GM21528 (cell line): ENCODE measurements around the gene NTSR1.

Experiments
- ATAC-seq: cut with Tn5 transposase; IDR thresholded peaks from one replicate; pipeline ENCODE4 v1.9.1; 2021; ENCODE audit warnings: mild to moderate bottlenecking, moderate library complexity; ENCODE audit not compliant: unreplicated experiment, low FRiP score

The NTSR1 gene

DNA sequence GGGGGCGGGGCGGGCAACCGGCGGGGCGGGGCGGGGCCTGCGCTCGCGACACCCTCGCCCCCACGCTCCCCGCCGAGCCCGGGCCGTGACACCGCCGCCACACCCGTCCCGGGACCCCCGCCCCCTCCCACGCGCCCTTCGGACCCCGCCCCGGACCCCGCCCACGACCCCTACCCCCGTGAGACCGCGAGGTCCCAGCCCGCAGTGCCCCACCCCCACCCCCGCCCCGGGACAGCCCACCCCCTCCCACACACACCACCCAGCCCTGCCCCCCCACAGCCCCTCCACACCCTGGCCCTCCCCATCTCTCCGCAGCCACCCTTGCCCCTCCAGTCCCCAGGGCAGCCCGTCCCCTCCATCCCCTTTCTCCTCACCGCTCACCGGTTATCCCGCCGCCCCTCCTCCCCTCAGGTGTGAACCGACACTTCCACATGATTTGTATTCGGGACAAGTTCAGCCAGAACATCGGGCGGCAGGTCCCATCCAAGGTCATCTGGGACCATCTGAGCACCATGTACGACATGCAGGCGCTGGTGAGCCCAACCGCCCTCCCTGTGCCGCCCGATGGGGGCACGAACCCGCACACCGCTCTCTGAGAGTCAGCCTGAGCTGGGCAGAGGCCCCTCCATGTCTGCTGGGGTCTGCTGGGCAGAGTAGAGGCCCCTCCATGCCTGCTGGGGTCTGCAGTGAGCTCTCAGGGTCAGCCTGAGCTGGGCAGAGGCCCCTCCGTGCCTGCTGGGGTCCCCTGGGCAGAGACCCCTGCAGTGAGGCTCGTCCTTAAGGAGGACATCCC is 88.3 kb downstream of the NTSR1 start:
- peak; percentile 1 for ATAC-seq

DNA sequence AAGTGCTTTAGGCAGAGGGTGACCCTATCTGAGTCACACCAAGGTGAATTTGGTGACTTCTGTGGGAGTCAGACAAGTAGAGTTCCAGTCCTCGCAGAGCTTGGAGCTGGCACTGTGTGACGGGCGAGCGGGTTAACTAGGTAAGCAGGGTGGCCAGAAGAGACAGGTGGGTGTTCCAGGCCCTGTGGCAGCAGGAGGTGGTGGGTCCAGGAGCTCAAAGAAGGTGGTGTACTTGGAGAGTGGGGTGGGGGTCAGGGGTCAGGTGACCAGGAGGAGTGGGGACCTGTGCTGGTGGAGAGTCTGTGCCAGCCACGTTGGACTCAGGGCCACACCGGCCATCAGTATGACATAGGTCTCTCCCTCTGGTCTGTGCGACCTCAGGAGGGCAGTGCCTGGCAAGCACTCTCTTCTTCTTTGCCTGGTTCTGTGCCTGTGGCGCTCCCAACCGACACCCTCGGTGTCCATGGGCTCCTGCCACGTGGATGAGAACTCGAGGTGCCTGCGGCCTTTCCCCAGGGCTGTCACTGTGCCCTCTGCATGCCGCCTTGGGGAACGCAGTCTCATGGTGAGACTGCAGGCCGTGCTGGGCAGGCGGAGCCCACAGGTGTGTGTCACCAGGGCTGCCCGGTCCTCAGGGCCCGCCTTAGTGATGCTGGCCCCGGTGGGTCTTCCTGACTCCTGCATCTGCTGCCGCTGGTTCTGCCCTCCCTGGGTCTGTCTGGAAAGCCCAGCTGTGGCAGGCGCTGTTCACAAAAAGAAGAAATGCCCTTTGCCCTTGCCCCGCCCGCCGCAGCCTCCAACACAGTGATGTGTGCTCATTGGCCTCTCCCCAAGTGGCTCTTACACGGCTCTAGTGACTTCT is 89.3 kb downstream of the NTSR1 start:
- ATAC-seq = no peak

DNA sequence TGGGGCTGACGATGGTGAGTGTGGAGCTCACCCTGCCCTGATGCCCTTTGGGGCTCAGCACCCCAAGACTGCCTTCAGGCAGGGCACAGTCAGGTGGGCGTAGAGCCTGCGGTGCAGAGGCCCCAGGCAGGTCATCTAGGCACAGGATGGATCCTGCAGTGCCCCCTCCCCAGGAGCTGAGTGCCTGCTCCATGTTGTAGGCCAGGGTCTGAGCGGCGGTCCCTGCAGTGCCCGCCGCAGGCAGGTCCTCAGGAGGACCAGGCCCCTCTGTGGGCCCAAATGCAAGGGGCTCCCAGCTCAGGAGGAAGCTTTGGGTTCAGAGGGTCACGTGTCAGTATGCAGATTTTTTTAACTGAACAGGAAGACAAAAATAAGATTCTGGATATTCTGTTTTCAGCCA is 90.4 kb downstream of the NTSR1 start:
- no peak for ATAC-seq

- no peak for ATAC-seq
Observed at GRCh38 chr20:62799459-62799858, 90.8 kb downstream of the NTSR1 start.

- ATAC-seq = no peak
Observed at GRCh38 chr20:62799873-62800272, 91.2 kb downstream of the NTSR1 start.

DNA sequence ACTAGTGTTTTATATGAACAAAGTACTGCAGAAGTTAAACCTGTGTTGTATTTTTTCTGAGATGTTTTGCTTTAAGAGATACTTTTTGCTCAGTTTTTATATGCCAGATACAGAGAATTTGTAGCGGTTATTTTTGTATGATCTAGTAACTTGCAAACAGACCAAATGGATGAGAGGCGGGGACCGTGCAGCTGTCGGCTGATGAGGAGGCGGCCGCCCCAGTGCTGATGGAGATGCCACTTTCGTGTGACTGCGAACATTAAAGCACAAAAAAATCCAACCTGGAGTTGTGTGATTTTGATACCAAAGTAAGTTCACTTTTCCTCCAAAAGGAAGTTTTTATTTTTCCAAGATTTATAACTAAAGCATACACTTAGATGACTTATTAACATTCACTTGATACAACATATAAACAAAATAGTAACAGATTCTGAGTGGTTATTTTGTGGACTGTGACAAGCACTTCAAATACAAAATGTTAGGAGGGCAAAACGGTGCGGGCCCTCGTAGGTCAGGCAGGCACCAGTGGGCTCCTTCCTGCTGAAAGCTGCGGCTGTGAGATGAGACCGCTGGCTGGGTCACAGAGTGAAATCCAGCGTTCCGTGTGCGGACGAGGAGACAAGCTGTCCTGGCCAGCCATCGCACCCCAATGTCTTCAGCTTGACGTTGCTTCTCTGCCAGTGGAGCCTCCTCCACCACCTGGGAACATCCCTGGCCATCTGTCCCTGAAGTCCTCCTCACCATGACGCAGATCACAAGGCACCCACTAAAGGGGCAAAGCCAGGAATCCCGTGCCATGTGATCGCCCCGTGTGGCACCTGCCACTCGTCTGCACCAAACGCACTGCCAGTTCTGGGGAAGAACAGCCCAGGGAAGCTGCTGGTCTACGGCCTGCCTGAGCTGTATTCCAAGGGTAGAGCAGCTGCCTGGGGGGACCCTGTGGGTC is 92.0 kb downstream of the NTSR1 start:
- ATAC-seq = no peak

DNA sequence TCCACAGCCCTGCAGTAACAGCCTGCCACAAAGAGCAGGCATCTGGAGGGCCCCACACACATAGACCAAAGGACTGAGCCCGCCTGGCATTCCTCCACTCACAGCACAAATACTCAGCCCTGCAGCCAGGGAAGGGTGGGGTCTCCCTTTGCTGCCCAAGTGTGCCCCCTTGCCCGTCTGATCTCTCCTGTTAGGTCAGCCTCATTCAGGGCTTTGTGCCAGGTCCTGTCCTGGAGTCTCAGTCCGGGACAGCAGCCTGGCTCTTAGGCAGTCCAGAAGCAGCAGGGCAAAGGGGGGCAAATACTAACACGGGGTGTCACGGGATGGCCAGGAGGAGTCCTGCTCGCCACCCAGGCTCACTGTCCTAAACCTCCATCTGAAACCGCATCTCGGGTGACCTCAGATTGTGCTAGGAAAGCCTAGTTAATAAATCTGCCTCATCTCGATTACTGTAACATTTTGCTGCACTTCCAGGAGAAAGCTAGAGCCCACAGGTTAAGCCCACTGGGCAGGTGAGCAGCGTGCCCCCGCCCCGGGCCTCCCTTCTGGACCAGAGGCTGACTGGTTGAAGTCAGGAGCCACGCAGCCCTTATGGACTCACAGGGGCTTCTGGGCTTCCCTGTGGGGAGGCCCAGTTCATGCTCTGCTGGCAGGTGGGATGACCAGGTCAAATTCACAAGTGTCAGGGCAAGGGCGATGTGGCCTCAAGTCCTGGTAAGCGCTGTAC is 92.8 kb downstream of the NTSR1 start:
- ATAC-seq = no peak

GRCh38 chr20:62802026-62802712 is 93.5 kb downstream of the NTSR1 start:
- no peak for ATAC-seq

GRCh38 chr20:62804021-62804626 is 95.5 kb downstream of the NTSR1 start:
- no peak for ATAC-seq

DNA sequence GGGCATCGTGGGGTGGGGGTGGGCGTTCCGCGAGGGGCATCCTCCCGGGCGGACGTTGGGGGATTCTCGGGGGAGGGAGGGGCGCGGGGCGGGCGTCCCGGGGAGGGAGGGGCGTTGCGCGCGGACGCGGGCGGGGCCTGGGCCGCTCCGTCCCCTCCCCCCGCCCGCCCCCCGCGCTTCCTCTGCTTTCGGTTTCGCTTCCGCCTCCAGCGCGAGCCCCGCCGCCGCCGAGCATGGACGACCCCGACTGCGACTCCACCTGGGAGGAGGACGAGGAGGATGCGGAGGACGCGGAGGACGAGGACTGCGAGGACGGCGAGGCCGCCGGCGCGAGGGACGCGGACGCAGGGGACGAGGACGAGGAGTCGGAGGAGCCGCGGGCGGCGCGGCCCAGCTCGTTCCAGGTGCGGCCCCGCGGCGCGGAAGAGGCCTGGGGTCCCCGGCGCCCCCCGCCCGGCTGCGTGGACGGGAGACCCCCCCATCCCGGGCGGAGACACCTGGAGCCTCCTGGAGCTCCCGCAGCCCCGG is 96.1 kb downstream of the NTSR1 start, which contains the start of gene OGFR:
OGFR (plus strand) TSS at position 209 of the 528 bp plus-strand sequence; CDS start at position 234, 25 bp downstream.
- peak; percentile 51 for ATAC-seq

DNA sequence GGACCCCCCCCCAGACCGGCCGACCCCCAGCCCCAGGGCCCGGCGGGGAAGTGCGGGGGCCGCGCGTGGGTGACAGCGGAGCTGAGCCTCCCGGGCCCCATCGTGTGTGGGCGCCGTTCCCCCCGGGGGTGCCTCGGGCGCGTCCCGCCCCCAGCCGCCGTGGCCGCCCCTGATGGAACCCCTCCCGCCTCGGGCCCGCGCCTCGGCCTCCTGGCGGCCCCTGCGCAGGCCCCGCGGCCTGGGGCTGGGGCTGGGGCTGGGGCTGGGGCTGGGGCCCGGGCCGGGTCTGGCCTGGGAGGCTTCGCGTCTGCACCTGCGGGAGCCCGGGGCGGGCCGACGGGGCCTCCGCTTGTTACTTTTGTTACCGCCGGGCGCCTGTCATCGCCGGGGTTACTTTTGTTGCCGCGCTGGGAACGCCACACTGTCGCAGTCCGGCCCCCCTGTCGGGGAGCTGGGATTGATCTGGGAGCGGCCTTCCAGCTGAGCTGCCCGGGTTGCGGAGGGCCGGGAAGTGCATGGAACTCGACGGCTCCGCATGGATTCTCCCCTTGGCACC is 96.6 kb downstream of the NTSR1 start:
- peak; percentile 29 for ATAC-seq

GRCh38 chr20:62805711-62806382 is 97.2 kb downstream of the NTSR1 start:
- ATAC-seq = no peak

DNA sequence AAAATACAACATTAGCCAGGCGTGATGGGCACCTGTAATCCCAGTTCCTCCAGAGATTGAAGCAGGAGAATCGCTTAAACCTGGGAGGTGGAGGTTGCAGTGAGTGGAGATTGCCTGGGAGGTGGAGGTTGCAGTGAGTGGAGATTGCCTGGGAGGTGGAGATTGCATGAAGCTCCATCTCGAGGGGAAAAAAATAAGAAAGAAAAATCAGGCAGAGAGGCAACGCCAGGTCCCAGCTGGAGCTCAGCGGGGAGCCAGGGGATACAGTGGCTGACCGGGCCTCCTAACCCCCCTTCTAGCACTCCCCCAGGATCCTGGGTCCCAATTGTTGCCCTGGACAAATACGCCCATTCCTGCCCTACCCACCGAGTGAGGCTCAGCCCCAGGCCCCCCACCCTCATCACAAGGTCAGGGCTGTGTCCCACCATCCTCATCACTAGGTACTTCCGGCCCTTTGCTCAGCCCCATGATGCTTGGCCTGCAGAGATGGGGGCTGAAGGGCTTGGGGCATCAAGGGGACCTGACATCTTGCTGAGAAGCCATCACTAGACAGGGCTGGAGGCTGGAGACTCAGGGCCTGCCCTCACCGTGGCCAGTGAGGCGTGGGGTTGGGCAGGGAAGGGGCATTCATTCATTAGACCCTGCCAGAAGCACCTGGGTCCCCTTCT is 97.9 kb downstream of the NTSR1 start:
- no peak for ATAC-seq

GRCh38 chr20:62807444-62808210 is 99.0 kb downstream of the NTSR1 start:
- ATAC-seq = no peak

- no peak for ATAC-seq
Observed at GRCh38 chr20:62808211-62808865, 99.7 kb downstream of the NTSR1 start.
